ENCODE data around the gene BAD. TPM values are rescaled to one million over a fixed set of nuclear protein-coding genes. Genes with fewer than 3 reads are reported as not detected.

The BAD gene
- total and polyA plus RNA-seq, 2 of the 13 experiments (the other 11 are each of a cell fraction or from before 2014, with no cell fraction given), result 17.9 to 28.5 TPM

- TF ChIP-seq ZBTB10 (CRISPR knock-in tag; IDR thresholded peaks at IDR 0.05; ENCODE audit: borderline replicate concordance) (peak; percentile 73; the same call in 1 of the 2 replicates), ZBTB40 (IDR thresholded peaks at IDR 0.05) (no peak), ZBTB40 (CRISPR knock-in tag; IDR thresholded peaks at IDR 0.05) (no peak; the same call in 1 of the 2 replicates), ELF4 (CRISPR knock-in tag; IDR thresholded peaks at IDR 0.05; ENCODE audit: borderline replicate concordance) (peak; percentile 64), ZNF205 (CRISPR knock-in tag; IDR thresholded peaks at IDR 0.05) (0 out of 2 replicates have a peak, but pooled peaks have one; percentile 52), ZBTB8A (CRISPR knock-in tag; IDR thresholded peaks at IDR 0.05; ENCODE audit: borderline replicate concordance, low read depth) (no peak), HNRNPUL1 (IDR thresholded peaks at IDR 0.05; ENCODE audit: low read depth, low read length) (no peak), HOXA9 (CRISPR knock-in tag; IDR thresholded peaks at IDR 0.05; ENCODE audit: borderline replicate concordance) (no peak), ZBTB1 (CRISPR knock-in tag; IDR thresholded peaks at IDR 0.05; ENCODE audit: borderline replicate concordance) (no peak), ZSCAN29 (CRISPR knock-in tag; conservative IDR thresholded peaks at IDR 0.05) (0 out of 2 replicates have a peak, but pooled peaks have one; percentile 30), KAT2B (IDR thresholded peaks at IDR 0.05; ENCODE audit: borderline replicate concordance, low read depth, low read length) (no peak), ZNF44 (CRISPR knock-in tag; IDR thresholded peaks at IDR 0.05) (no peak; the same call in 1 of the 2 replicates), TEAD3 (CRISPR knock-in tag; optimal IDR thresholded peaks at IDR 0.05; ENCODE audit: borderline replicate concordance) (peak; percentile 48), ZNF383 (CRISPR knock-in tag; IDR thresholded peaks at IDR 0.05; ENCODE audit: borderline replicate concordance) (no peak), SOX13 (IDR thresholded peaks at IDR 0.05) (no peak), SOX13 (CRISPR knock-in tag; conservative IDR thresholded peaks at IDR 0.05 in 1 of 2, IDR thresholded peaks at IDR 0.05 in 1 of 2) (peak in 1 of 2 experiments; percentile 13; a peak in 1 of 4 replicates), ZNF816 (CRISPR knock-in tag; IDR thresholded peaks at IDR 0.05; ENCODE audit: borderline replicate concordance) (peak; percentile 68)
Observed at GRCh38 chr11:64225608-64226506, 58.6 kb downstream of the BAD start, which contains the start of the genes NUDT22 and TRPT1 (continued).
